H1 (cell line): Measurements from ENCODE around the gene GALNT4. TPM values are rescaled to one million over a fixed set of nuclear protein-coding genes. Genes with fewer than 3 reads are reported as not detected.

ENCODE experiments used
- EP300 ChIP-seq, 2 experiments: IDR thresholded peaks; 1 replicate in 1 of 2; 2 replicates in 1 of 2; pipeline ENCODE4 v1.6.1; 2011 to 2012; ENCODE audit warnings: low read depth in 2 of 2, low read length in 2 of 2, mild to moderate bottlenecking in 2 of 2, borderline replicate concordance in 1 of 2, inconsistent platforms in 1 of 2, moderate library complexity in 1 of 2
- JUND ChIP-seq: IDR thresholded peaks from 2 replicates; pipeline ENCODE4 v1.6.1; 2011; ENCODE audit warnings: mild to moderate bottlenecking, improper control_type of control experiment, low read length
- NANOG ChIP-seq: IDR thresholded peaks from 2 replicates; pipeline ENCODE4 v1.6.1; 2011; ENCODE audit warnings: low read length, low read depth, mild to moderate bottlenecking, inconsistent platforms; ENCODE audit not compliant: insufficient read depth, poor library complexity, severe bottlenecking
- SUZ12 ChIP-seq: fragments of 200-600 bp; sonication (generic); IDR thresholded peaks from 2 replicates; pipeline ENCODE4 v1.6.1; 2012; ENCODE audit warnings: mild to moderate bottlenecking, inconsistent platforms, low read length, moderate library complexity, mixed read lengths
- USF2 ChIP-seq: IDR thresholded peaks from 2 replicates; pipeline ENCODE4 v1.6.1; 2011; ENCODE audit warnings: low read length, improper control_type of control experiment
- polyA plus RNA-seq, 7 experiments: library from polyadenylated mRNA; depleted of rRNA in 3 of 7; stranded (reverse) in 5 of 7; unstranded in 2 of 7; fragments of >200 nt in 5 of 7; fragments of 200-250 nt in 2 of 7; gene quantifications; 1 replicate in 5 of 7; 2 replicates in 1 of 7; 4 replicates in 1 of 7; pipeline versions ENCODE4 v1.2.1 to v1.2.3, GENCODE V29; 2011 to 2013; ENCODE audit warnings: missing spikeins in 2 of 7, mixed read lengths in 2 of 7
- total RNA-seq: library from RNA; stranded (reverse); fragmentation: NEBNext Ultra II Directional; extraction: Animal tissue kit (Norgen Biotek cat#: 25700); gene quantifications from 2 replicates; pipeline ENCODE4 v1.2.1, GENCODE V29; 2021

The GALNT4 gene
- total and polyA plus RNA-seq, 2 of the 8 experiments (the other 6 are each of a cell fraction or from before 2014, with no cell fraction given), result 0.45 to 3.3 TPM

- TF ChIP-seq USF2, result no peak
- no peak for TF ChIP-seq NANOG
- TF ChIP-seq SUZ12, result no peak
- no peak for TF ChIP-seq EP300 (IDR thresholded peaks at IDR 0.05; ENCODE audit: borderline replicate concordance in 1 of 2, low read depth in 2 of 2, low read length in 2 of 2)
- no peak for TF ChIP-seq JUND
- TF ChIP-seq, all 59 proteins: peak for 0
These were observed 32.4 kb upstream of the GALNT4 start (continued) for GRCh38 chr12:89556976-89557375.
